Neuronal stem cell (in vitro differentiated cells): ENCODE results near the gene ETV7.

ENCODE experiments used
- DNase-seq: peaks from one replicate; pipeline ENCODE4 v3.0.0-alpha.2; 2013; ENCODE audit warnings: low spot score
- H2AFZ ChIP-seq: one replicate; pipeline ENCODE4 v1.6.1; 2013; ENCODE audit warnings: mild to moderate bottlenecking, low read length, inconsistent platforms
- H2AK5ac ChIP-seq: 2 replicates; pipeline ENCODE4 v1.6.1; 2013; ENCODE audit warnings: low read depth, mild to moderate bottlenecking, inconsistent platforms, low read length, moderate library complexity, mixed read lengths
- H2BK120ac ChIP-seq: 2 replicates; pipeline ENCODE4 v1.6.1; 2013; ENCODE audit warnings: low read depth, mild to moderate bottlenecking, inconsistent platforms, low read length, moderate library complexity, mixed read lengths
- H2BK12ac ChIP-seq: one replicate; pipeline ENCODE4 v1.6.1; 2013; ENCODE audit warnings: low read length, inconsistent platforms
- H2BK15ac ChIP-seq: 2 replicates; pipeline ENCODE4 v1.6.1; 2013; ENCODE audit warnings: mild to moderate bottlenecking, low read length, inconsistent platforms, mixed read lengths
- H2BK5ac ChIP-seq: one replicate; pipeline ENCODE4 v1.6.1; 2013; ENCODE audit warnings: inconsistent platforms, mild to moderate bottlenecking, low read length, moderate library complexity
- H3K14ac ChIP-seq: one replicate; pipeline ENCODE4 v1.6.1; 2013; ENCODE audit warnings: low read length, inconsistent platforms
- H3K18ac ChIP-seq: 2 replicates; pipeline ENCODE4 v1.6.1; 2013; ENCODE audit warnings: low read length, inconsistent platforms
- H3K23ac ChIP-seq: 2 replicates; pipeline ENCODE4 v1.6.1; 2013; ENCODE audit warnings: low read depth, mild to moderate bottlenecking, mixed read lengths, low read length, inconsistent platforms; ENCODE audit not compliant: poor library complexity
- H3K27ac ChIP-seq: replicated peaks from 3 replicates; pipeline ENCODE4 v1.5.1; 2013; ENCODE audit warnings: low read length, inconsistent platforms
- H3K27me3 ChIP-seq, 3 experiments: 2 replicates each; pipeline ENCODE4 v1.6.1; 2013; ENCODE audit warnings: low read length in 3 of 3, mild to moderate bottlenecking in 2 of 3, inconsistent platforms in 1 of 3, low read depth in 1 of 3, mixed read lengths in 1 of 3, moderate library complexity in 1 of 3; ENCODE audit not compliant: control insufficient read depth in 3 of 3, insufficient read depth in 3 of 3
- H3K36me3 ChIP-seq, 2 donors: replicated peaks in 1 of 2; 2 replicates each; pipeline ENCODE4 v1.6.1; 2013; ENCODE audit warnings: low read length in 2 of 2; ENCODE audit not compliant: control insufficient read depth in 2 of 2, insufficient read depth in 2 of 2
- H3K4ac ChIP-seq: 2 replicates; pipeline ENCODE4 v1.6.1; 2013; ENCODE audit warnings: inconsistent platforms, mild to moderate bottlenecking, low read length, moderate library complexity
- H3K4me1 ChIP-seq, 2 donors: 1 replicate in 1 of 2; 2 replicates in 1 of 2; pipeline ENCODE4 v1.6.1; 2013; ENCODE audit warnings: low read length in 2 of 2, low read depth in 1 of 2; ENCODE audit not compliant: control insufficient read depth in 2 of 2, insufficient read depth in 1 of 2
- H3K4me2 ChIP-seq: one replicate; pipeline ENCODE4 v1.6.1; 2013; ENCODE audit warnings: mild to moderate bottlenecking, low read length, inconsistent platforms; ENCODE audit not compliant: insufficient read depth, poor library complexity, severe bottlenecking
- H3K4me3 ChIP-seq, 2 donors: 2 replicates each; pipeline ENCODE4 v1.5.1; 2013; ENCODE audit warnings: low read length in 2 of 2, mild to moderate bottlenecking in 2 of 2, inconsistent platforms in 1 of 2, moderate library complexity in 1 of 2
- H3K79me1 ChIP-seq: one replicate; pipeline ENCODE4 v1.6.1; 2013; ENCODE audit warnings: low read depth, mild to moderate bottlenecking, inconsistent platforms, low read length, moderate library complexity
- H3K9ac ChIP-seq: one replicate; pipeline ENCODE4 v1.6.1; 2013; ENCODE audit warnings: mild to moderate bottlenecking, low read depth, low read length, inconsistent platforms; ENCODE audit not compliant: poor library complexity
- H3K9me3 ChIP-seq, 2 donors: replicated peaks in 1 of 2; 2 replicates each; pipeline versions ENCODE3 to v1.6.1; 2013; ENCODE audit warnings: low read length in 2 of 2, mild to moderate bottlenecking in 2 of 2, inconsistent platforms in 1 of 2, low read depth in 1 of 2, mixed read lengths in 1 of 2, moderate library complexity in 1 of 2; ENCODE audit not compliant: control insufficient read depth in 2 of 2, insufficient read depth in 1 of 2
- H4K8ac ChIP-seq: one replicate; pipeline ENCODE4 v1.6.1; 2013; ENCODE audit warnings: low read depth, mild to moderate bottlenecking, inconsistent platforms, low read length, moderate library complexity
- H4K91ac ChIP-seq: one replicate; pipeline ENCODE4 v1.6.1; 2013; ENCODE audit warnings: low read length, low read depth, mild to moderate bottlenecking, inconsistent platforms; ENCODE audit not compliant: poor library complexity
- WGBS, 2 donors: extraction: QIAGEN DNeasy Blood & Tissue Kit; methylation state at CpG; one replicate each; pipeline ENCODE4 v1.1.7; 2013; ENCODE audit warnings: missing lambda C conversion rate in 2 of 2, mixed read lengths in 1 of 2; ENCODE audit not compliant: insufficient read length in 2 of 2, insufficient replicate concordance in 1 of 2; ENCODE audit errors: extremely low coverage in 2 of 2; 5-methylcytosine and 5-hydroxymethylcytosine counted together

Gene ETV7

DNA sequence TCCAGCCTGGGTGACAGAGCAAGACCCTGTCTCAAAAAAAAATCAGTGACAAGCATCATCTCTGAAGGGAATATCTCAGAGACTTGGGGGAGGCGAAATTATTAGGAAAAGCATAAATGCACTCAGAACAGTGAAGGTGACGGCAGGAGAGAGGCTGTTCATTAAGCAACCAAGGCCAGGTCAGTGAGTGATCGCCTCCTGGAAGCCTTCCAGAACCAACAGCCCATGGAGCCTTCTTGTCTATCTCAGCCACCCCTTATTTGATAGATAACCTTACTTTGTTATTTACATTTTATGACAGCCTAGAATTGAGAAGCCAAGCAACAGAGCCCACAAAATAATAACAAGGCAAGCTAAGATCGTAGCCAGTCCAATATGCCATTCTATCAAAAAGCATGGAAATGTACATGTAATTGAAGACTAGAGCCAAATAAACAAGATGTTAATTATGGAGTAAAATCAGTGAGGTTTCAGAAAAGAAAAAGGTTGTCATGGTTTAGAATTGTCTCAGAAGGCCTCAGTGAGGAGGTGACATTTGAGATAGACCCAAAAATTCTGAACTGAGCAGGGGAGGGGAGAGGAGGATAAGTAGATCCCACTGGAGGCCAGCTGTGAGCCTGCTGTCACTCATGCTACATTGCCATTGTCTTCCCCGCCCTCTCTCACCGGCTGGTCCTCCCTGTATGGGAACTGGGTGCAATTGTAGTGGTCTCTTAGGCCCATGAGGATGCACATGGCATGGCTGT is 68.6 kb downstream of the ETV7 start:
- Histone ChIP-seq H3K9me3 (no peaks in the 10 kb centered on the region), H4K8ac (no peak overlapping the region), H3K27ac (no peak overlapping the region), H2BK5ac (no peak overlapping the region), H3K4ac (no peak overlapping the region), H3K23ac (no peak overlapping the region), H3K4me1 (peaks cover 5 to 20% of the 10 kb centered on the region in 2 donors), H3K18ac (peak overlapping the region; percentile 68), H2BK120ac (no peak overlapping the region), H3K27me3 (peaks cover 0 to 5% (median 0%) of the 10 kb centered on the region in 3 experiments), H3K79me1 (no peaks in the 10 kb centered on the region), H2BK12ac (no peak overlapping the region), H2AK5ac (peak overlapping the region; percentile 38), H3K4me2 (no peak overlapping the region), H2AFZ (no peak overlapping the region), H4K91ac (no peak overlapping the region), H3K9ac (peak overlapping the region; percentile 18), H2BK15ac (no peak overlapping the region), H3K4me3 (no peak overlapping the region), H3K14ac (peak overlapping the region; percentile 32), H3K36me3 (no peaks in the 10 kb centered on the region)
- WGBS, 2 donors = no CpG with 5 or more reads among the region's 6 CpGs
- DNase-seq = no peak

DNA sequence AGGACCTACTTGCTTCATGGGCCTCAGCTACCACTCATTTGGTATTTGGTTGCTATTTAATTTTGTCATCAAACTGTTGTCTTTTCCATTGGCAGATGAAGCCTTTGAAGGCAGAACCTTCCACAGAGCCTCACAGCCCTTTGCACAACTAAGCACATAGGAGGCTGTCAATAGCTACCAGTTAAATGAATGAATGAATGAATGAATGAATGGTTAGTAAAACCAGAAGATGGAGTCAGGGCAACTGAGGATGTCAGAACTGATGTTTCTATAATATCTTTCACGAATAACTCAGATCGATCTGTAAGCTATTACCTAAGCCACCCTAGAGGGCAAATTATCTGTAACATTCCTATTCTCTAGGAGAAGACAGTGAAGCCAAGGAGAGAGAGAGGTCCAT is 69.8 kb downstream of the ETV7 start:
- no peak overlapping the region for H2BK5ac ChIP-seq
- no peak overlapping the region for H3K14ac ChIP-seq
- no peak overlapping the region for H3K9ac ChIP-seq
- no peak overlapping the region for H3K18ac ChIP-seq
- no peak overlapping the region for H3K4me2 ChIP-seq
- no peak overlapping the region for H2BK120ac ChIP-seq
- peaks cover 0 to 5% (median 0%) of the 10 kb centered on the region in 3 experiments for H3K27me3 ChIP-seq
- H2BK12ac ChIP-seq = no peak overlapping the region
- no peak overlapping the region for H3K27ac ChIP-seq
- H3K4ac ChIP-seq = no peak overlapping the region
- no peak overlapping the region for H2AK5ac ChIP-seq
- no peak overlapping the region for H4K91ac ChIP-seq
- H3K9me3 ChIP-seq = no peaks in the 10 kb centered on the region
- H2AFZ ChIP-seq = no peak overlapping the region
- H3K23ac ChIP-seq = no peak overlapping the region
- no peak overlapping the region for H4K8ac ChIP-seq
- H3K79me1 ChIP-seq = no peaks in the 10 kb centered on the region
- DNase-seq = no peak
- WGBS, 2 donors = no CpG with 5 or more reads among the region's 2 CpGs
- peaks cover 0 to 13% of the 10 kb centered on the region in 2 donors for H3K4me1 ChIP-seq
- H3K36me3 ChIP-seq = no peaks in the 10 kb centered on the region
- H3K4me3 ChIP-seq = no peak overlapping the region
- no peak overlapping the region for H2BK15ac ChIP-seq
